ENCODE measurements around the gene OLFML2B. TPM values are rescaled to one million over a fixed set of nuclear protein-coding genes. Genes with fewer than 3 reads are reported as not detected.

The OLFML2B gene
- total RNA-seq, 1 donor from 2014 or later, result 1.7 TPM

DNA sequence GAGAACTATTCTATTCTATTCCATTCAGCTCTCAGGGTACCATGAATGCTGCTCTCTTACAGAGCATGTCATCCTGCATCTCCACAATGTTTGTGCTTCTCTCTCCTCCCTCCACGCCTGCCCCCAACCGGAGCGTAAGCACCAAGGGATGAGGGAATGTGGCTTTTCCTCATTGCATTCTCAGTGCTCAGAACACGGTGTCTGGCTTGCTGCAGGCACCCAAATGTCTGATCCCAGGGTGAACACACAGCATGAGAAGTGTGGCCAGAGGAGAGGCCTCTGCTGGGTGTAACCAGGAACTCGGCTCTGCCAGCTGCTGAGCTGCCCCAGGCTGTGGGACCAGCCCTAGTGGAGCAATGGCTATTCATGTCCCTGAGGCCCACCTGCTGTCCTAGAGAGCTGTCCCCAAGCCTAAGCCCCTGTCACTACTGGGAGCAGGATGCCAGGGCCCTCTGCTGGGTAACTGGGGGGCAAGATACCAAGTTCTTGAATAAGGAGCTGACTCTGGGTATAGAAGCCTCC is 38.3 kb downstream of the OLFML2B start:
- H3K4me3 ChIP-seq (ENCODE audit: low read depth, low read length), result no peak overlapping the region
- DNase-seq (ENCODE audit: low read depth), result no peak
- TF ChIP-seq CTCF (conservative IDR thresholded peaks at IDR 0.05; ENCODE audit: low read depth, low read length), result no peak

- TF ChIP-seq CTCF (conservative IDR thresholded peaks at IDR 0.05; ENCODE audit: low read depth, low read length), result no peak
- no peak overlapping the region for H3K4me3 ChIP-seq (ENCODE audit: low read depth, low read length)
- no peak for DNase-seq (ENCODE audit: low read depth)
Observed at GRCh38 chr1:161983725-161984124, 39.9 kb downstream of the OLFML2B start.

- TF ChIP-seq CTCF (conservative IDR thresholded peaks at IDR 0.05; ENCODE audit: low read depth, low read length), result no peak
- H3K4me3 ChIP-seq (ENCODE audit: low read depth, low read length), result no peak overlapping the region
- DNase-seq (ENCODE audit: low read depth), result no peak
Observed at GRCh38 chr1:161982917-161983316, 40.8 kb downstream of the OLFML2B start.

DNA sequence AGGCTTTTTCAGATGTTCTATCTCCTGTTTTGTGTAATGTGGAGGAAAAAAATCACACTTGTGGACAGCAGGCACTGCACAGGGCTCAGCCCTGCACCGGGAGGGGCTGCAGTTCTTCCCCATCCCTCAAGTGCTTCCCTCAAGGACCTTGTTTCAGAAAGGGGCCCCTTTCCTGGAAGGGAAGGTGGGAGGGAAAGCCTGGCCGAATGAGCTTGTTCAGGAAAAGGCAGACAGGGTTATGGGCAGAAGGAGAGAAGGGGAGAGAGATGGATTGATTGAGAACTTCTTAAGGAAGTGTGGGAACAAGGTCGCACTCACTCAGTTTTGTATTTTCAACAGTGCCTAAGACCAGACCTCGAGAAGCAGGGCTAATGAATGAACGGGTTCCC is 41.2 kb downstream of the OLFML2B start:
- no peak for DNase-seq (ENCODE audit: low read depth)
- H3K4me3 ChIP-seq (ENCODE audit: low read depth, low read length), result no peak overlapping the region
- no peak for TF ChIP-seq CTCF (conservative IDR thresholded peaks at IDR 0.05; ENCODE audit: low read depth, low read length)

- no peak for DNase-seq (ENCODE audit: low read depth)
- TF ChIP-seq CTCF (conservative IDR thresholded peaks at IDR 0.05; ENCODE audit: low read depth, low read length), result no peak
- no peak overlapping the region for H3K4me3 ChIP-seq (ENCODE audit: low read depth, low read length)
Observed at GRCh38 chr1:161981735-161982506, 41.7 kb downstream of the OLFML2B start.

DNA sequence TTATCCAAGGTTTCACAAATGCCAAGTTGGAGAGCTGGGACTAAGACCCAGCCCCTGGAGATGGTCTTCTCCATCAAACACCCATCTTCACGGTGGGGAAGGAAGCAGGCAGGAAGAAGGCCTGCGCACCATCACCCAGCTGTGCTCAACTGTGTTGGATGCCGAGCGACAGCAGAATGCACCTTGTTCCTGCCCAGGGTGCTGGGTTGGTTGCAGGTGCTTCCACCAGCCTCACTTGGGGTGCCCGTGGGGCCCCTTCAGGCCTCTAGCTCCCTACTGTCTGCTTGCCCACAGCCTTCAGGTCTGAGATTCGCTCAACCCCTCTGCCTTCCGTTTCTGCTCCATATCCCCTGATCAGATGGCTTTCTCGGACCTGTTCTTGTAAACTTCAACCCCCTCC is 42.5 kb downstream of the OLFML2B start:
- no peak for DNase-seq (ENCODE audit: low read depth)
- H3K4me3 ChIP-seq (ENCODE audit: low read depth, low read length), result no peak overlapping the region
- TF ChIP-seq CTCF (conservative IDR thresholded peaks at IDR 0.05; ENCODE audit: low read depth, low read length), result no peak
